ENCODE measurements around the gene ANKRD13A.
"Not testable (repeated sequence)": the region's sequence is repeated elsewhere in the genome, so short reads cannot be mapped to it uniquely, and the experiment has no call there.

ANKRD13A gene

DNA sequence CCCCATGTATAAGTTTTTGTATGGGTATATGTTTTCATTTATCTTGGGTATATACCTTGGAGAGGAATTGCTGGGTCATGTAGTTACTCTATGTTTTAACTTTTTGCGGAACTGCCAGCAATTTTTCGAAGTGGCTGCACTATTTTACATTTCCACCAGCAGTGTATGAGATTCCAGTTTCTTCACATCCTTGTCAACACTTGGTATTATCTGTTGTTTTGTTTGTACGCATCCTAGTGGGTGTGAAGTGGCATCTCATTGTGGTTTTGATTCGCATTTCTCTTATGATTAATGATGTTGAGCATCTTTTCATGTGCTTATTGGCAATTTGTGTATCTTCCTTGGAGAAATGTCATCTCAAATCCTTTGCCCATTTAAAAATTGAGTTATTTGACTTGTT, 6.9 kb downstream of the ANKRD13A start:
- no peak for DNase-seq (ENCODE audit: low read depth in 2 of 3, low spot score in 2 of 3)

DNA sequence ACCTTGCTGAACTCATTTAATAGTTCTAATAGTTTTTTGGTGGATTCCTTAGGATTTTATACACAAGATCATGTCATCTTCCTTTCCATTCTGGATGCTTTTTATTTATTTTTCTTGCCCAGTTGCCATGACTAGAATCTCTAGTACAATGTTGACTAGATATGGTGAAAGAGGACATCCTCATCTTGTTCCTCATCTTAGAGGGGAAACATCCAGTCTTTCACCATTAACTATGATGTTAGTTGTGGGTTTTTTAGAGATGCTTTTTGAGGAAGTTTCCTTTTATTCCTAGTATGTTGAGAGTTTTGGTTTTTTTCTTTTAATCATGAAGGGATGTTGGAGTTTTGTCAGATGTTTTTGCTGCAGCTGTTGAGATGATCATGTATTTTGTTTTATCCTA, 8.7 kb downstream of the ANKRD13A start:
- DNase-seq (ENCODE audit: low read depth in 2 of 3, low spot score in 2 of 3), result no peak

DNA sequence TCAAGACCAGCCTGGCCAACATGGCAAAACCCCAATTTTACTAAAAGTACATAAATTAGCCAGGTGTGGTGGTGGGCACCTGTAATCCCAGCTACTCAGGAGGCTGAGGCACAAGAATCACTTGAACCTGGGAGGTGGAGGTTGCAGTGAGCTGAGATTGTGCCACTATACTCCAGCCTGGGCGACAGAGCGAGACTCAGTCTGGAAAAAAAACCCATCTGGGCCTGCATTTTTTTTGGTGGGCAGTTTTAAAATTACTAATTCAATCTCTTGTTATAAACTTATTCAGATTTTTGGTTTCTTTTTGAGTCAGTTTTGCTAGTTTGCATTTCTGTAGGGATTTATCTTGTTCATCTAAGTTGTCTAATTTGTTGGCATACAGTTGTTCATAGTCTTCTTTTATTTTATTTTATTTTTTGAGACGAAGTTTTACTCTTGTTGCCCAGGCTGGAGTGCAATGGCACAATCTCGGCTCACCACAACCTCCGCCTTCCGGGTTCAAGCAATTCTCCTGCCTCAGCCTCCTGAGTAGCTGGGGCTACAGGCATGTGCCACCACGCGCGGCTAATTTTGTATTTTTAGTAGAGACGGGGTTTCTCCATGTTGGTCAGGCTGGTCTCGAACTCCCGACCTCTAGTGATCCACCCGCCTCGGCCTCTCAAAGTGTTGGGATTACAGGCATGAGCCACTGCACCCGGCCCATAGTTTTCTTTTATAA, 9.6 kb downstream of the ANKRD13A start:
- not testable (repeated sequence) for DNase-seq (ENCODE audit: low read depth in 2 of 3, low spot score in 2 of 3)

DNA sequence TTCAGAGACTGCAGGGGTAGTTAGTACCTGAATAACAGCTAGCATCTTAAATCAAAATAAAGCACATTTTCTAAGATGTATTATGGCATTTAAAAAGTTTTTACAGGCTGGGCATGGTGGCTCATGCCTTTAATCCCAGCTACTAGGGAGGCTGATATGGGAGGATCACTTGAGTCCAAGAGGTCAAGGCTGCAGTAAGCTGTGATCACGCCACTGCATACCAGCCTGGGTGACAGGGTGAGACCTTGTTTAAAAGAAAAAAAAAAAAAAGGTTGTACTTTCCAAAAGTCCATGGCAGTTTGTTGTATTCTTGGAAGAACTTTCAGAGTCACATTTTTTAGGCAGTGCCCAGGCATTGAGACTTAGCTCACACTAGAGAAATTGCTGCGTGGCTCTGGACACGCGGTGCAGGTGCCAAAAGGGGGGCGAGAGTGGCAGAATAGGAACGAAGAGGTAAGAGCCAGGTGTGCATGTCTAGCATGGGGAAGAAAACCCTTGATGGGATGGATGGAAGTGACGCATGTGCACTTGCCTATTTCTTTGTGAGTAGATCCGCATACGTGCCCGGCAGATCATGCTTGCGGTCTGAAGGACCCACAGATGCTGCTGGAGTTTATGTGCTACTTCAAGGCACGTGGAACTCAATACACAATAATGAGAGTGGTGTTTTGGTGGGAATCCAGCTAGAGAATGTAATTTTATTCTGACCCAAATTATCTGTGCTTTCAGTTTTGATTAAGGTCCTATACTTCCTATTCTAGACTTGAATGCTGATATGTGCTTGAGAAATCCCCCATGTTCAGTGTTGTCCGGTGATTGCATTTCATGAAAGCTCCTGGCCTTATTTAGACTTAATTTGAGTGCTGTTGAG, 11.9 kb downstream of the ANKRD13A start:
- no peak for DNase-seq (ENCODE audit: low read depth in 2 of 3, low spot score in 2 of 3)

DNA sequence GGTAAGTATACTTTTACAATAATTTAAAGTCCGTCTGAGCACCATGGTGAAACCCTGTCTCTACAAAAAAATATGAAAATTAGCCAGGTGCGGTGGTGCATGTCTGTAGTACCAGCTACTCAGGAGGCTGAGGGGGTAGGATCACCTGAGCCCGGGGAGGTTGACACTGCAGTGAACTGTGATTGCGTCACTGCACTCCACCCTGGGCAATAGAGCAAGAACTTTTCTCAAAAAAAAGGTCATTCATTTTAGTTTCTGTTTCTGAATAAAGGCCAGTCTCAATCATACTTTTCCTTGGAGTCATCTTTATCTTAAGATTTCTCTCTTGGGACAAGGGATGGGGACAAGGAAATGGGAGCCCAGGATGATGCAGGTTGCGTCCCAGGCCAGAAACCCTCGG, 12.9 kb downstream of the ANKRD13A start:
- no peak for DNase-seq (ENCODE audit: low read depth in 2 of 3, low spot score in 2 of 3)

DNA sequence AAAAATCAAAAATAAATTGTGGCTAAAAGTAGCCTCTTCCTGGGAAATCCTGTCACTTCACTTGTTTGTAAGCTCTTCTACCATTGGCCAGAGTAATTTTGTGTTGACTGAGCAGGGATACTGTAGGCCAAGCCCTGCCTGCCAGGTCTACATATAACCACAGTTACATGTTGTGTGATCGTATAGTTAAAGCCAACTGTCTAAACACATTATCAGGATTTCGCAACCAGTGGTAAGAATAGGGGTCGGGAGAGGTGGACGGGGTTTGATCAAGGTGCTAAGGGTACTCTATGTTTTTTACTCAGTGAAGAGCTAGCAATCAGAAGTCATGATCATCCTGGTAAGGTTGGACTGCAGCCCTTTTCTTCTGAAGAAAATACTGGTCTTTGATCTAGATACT, 13.4 kb downstream of the ANKRD13A start:
- no peak for DNase-seq (ENCODE audit: low read depth in 2 of 3, low spot score in 2 of 3)

DNA sequence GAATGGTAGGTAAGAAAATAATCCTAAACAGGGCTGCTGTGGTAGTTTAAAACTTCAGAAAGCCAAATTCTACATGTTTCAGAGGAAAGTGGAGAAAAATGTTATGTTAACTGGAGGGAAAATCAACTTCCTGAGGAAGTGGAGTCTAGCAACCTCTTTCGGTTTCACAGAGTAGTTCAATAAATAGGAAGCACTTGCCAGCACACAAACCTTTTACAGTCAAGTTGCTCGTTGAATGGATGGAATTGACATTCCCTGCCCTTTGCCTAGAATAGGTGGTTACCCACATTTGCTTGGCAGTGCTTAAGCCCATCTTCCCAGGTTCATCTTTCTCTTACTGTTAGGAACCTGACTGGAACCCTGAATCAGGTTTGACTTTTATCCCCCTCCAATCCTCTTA, 15.9 kb downstream of the ANKRD13A start:
- no peak for DNase-seq (ENCODE audit: low read depth in 2 of 3, low spot score in 2 of 3)

DNA sequence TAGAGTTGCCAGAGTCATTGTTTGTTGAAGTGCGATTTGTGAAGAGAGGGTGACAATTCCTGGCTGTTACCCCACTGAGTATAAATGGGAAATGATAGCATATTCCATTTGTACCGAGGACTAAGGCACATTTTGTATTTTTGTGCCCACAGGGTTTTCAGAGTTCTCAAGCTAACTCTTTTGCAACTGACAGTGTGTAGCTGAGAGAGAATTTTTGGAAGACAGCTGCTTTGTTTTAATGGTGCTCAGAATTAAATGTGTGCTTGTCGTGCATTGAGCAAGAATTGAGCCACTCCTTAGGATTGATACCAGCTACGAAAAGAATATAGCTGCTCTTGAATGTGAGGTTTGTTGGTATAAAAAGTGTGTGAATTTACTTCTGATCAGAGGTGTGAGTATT, 21.7 kb downstream of the ANKRD13A start:
- no peak for DNase-seq (ENCODE audit: low read depth in 2 of 3, low spot score in 2 of 3)

DNA sequence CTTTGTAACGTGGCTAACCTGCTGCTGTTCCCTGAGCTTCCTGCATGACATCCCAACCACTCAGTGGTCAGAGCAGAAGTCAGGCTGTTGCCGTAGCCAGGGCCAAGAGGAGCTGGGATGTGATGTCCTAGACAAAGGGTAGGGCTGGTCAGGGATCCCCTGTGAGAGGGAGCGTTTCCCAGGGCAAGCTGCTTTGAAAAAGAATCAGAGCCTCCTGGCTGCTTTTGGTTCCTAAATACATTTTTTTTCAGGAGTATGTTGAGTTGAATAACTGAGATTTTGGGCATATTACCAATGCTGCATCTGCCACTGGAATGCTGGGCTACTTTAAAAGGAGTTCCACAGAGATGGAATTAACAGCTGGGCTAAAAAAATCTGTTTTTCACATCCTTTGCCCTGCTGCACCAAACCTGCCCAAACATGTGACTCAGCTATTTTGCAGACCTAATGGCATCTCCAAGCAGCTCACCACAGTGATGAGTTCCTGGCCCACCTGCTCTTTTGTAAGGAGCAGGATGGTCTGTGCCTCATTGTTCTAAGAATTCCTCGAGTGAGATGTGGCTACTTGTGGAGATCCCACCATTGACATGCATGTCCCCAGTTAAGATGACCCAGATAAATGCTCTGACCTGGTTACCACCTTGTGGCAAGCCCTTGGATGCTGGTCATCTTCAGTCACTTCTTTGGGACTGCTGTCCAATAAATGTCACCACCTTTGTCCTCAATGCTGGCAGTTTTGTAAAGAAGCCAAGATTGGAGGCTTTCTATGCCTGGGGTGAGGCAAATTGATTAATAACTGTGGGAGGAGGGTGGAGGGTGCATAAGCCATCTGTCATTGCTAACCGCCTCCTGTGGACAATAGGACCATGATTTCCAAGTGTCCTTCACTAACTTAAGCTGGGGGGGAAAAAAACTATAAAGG, 24.1 kb downstream of the ANKRD13A start:
- no peak for DNase-seq (ENCODE audit: low read depth in 2 of 3, low spot score in 2 of 3)

DNA sequence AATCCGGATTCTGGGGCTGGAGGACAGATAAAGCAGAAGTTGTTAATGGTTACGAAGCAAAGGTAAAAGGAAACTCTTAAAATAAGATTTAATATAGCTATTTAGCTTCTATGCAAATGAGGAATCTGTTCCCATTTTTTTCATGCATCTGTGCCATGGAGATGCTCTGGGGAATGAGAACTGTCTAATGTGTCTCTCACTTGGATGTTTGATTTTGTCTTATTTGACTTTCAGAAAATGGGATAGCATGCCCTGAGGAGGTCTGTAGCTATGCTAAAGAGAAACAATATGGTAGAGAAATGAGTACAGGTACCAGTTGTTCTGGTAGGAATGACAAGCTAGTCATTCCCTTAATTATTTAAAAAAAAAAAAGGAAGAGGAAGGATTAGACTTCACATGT, 24.8 kb downstream of the ANKRD13A start:
- no peak for DNase-seq (ENCODE audit: low read depth in 2 of 3, low spot score in 2 of 3)

DNA sequence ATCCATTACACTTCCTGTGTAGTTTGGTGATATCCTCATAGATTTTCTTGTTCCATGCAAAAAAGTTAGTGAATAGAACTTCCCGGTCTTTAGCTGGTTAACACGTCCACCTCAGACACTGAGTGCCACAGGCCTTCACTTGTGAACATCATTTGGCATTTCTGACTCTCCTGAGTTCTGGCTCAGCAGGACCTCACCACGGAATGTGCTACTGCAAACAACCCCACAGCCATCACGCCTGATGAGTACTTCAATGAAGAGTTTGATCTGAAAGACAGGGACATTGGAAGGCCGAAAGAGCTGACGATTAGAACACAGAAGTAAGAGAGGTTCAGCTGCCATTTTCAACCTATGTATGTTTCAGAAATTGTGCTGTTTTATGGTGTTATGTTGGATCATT, 29.1 kb downstream of the ANKRD13A start:
- no peak for DNase-seq (ENCODE audit: low read depth in 2 of 3, low spot score in 2 of 3)

DNA sequence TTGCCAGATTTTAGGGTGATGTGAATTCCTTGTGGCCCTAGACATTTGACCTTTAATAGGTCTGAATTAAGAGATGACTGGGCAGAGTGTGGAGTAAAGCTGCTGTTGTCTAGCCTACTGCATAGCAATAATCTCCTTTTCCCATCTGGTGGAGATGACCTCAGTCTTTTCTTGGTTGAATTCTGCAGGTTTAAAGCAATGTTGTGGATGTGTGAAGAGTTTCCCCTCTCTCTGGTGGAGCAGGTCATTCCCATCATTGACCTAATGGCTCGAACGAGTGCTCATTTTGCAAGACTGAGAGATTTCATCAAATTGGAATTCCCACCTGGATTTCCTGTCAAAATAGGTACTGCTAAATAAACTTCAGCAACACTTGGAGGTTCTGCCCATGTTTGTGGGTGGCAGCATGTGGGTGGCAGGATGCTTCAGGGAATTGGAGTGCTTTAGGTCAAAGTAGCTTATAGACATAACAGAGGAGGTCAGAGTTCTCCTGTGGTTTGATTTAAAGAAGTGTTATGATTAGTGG, 30.1 kb downstream of the ANKRD13A start:
- no peak for DNase-seq (ENCODE audit: low read depth in 2 of 3, low spot score in 2 of 3)

DNA sequence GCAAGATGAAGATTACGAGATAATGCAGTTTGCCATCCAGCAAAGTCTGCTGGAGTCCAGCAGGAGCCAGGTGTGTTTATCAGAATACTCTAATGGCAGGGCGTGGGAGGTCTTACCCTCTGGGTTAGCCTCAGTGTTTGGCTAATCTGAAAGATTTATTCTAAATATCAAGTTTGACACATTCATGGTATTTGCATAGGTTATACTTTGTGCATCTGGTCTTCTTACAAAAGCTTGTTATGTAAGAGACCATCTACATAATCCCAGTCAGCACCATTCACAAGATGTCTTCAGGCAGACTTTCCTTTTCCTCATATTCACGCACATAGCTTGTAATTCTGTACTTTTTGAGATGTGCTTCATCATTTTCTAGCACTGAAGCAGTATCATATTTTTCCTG, 34.7 kb downstream of the ANKRD13A start:
- DNase-seq (ENCODE audit: low read depth in 2 of 3, low spot score in 2 of 3), result no peak

DNA sequence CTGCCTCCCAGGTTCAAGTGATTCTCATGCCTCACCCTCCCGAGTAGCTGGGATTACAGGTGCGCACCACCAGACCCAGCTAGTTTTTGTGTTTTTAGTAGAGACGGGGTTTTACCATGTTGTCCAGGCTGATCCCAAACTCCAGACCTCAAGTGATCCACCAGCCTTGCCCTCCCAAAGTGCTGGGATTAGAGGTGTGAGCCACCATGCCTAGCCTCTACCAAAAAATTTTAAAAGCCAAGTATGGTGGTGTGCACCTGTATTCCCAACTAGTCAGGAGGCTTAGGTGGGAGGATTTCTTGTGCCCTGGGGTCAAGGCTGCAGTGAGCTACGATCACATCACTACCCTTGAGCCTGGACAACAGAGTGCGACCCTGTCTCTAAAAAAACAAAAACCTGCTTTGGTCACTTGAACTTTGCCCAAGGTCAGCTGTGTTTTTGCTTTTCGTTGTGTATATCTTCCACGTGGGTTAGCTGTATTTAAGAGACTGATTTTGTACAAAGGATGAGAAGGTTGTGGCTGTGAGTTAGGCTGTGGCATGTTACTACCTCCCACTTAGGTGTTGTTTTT, 36.4 kb downstream of the ANKRD13A start:
- no peak for DNase-seq (ENCODE audit: low read depth in 2 of 3, low spot score in 2 of 3)

DNA sequence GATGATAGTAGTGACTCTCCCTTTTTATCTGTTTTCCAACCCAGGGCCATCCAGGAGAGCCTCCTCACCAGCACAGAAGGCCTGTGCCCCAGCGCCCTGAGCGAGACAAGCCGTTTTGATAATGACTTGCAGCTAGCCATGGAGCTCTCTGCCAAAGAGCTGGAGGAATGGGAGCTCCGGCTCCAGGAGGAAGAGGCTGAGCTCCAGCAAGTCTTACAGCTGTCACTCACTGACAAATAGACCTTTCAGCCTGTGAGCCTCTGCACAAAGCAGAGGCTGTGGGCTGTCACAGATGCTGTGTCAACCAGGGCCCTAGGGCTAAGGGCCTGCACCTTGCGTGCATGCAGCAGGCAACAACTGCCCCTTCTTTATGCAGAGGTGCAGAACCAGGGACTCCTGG, 38.1 kb downstream of the ANKRD13A start:
- no peak for DNase-seq (ENCODE audit: low read depth in 2 of 3, low spot score in 2 of 3)

DNA sequence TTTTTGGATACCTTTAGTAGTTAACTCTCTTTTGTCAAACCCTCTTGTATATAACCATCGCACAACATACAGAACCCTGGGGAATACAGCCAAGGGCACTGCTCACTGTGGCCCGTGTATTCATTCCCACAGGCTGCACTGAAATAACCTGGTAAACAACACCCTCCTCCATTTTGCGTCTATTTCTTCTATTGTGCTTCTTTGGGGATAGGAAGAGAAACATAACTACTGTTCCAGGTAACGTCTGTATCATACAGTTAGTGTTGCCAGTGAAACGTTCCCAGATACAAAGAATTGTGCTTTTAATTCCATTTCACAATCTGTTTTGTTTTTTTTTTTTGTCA, 39.5 kb downstream of the ANKRD13A start:
- no peak for DNase-seq (ENCODE audit: low read depth in 2 of 3, low spot score in 2 of 3)

DNA sequence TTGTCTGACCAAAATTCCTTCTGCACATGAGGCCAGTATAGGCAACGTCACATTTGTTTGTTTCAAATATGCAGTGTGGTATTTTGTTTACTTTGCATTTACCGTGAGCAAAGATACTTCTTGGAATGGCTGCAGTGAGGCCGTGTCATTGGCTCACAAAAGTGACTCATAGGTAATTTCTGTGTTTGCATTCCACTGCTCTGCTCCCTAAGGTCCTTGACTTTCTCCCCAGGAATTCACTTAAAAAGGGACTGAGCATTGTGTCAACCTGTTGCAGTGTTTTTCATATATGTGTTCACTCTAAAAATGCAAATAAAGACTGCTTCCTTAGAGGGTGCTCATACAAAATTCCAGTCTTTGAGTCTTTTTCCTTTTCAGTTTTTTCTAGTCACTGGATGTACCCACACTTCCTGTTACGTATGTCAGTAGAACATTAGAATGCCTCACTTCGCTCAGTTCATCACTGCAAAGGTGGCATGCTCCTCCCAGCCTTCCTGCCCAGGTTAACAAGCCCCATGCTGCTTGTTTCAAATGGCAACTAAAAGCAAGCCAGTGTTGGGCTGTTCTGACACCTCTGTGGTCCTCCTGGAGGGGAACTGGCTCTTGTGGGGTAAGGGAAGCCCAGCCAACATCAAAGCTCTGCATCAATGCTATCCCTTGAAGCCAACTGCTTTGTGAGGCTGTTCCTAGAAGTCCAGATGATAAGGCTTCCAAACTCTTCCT, 40.0 kb downstream of the ANKRD13A start:
- DNase-seq (ENCODE audit: low read depth in 2 of 3, low spot score in 2 of 3), result no peak

DNA sequence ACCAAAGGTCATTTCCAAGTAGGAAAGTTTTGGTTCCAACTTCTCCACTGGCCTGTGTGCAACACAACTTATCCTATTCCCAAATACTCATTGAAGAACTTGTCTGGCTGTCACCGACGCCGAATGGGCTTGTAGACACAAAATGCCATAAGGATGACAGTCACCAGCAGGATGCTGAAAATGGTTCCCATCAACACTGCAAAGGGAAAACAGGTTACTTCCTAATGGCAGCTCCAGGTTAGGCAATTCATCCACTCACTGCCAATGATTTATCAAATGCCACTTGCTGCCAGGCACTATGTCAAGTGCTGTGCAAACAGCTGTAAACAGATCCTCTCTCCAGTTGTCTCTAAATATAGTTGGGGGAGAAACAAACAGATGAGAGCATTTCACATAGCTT, 43.0 kb downstream of the ANKRD13A start:
- no peak for DNase-seq (ENCODE audit: low read depth in 2 of 3, low spot score in 2 of 3)

DNA sequence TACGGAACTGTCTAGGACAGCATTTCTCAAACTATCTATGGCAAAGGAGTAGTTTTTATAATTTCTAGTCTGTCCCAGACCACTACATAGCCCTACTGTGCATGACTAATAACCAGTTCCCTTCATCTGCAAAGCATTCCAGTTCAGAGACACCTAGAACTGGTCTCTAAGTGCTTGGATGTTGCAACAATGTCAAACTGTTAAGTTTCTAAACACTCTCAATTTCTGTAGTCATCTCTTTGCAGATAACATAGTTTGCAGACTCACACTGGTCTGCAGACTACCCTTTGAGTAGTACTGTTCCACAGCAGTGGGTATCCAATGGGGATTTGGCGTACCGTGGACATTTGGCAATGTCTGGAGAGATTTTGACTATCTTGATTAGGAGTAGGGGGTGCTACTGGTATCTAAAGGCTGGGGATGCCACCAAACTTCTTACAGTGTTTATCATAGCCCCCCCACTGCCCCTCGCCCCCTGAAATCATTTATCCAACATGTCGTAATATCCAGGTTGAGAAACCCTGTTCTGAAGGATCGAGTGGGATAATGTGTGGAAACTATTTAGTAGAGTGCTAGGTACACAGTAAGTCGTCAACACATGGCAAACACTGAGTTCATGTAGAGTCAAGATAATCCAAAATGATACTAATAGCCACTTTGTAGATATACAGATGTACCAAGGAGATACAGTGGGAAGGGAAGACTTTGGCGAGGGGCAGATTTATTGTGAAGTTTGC, 47.4 kb downstream of the ANKRD13A start:
- no peak for DNase-seq (ENCODE audit: low read depth in 2 of 3, low spot score in 2 of 3)

Data from activated CD8-positive, alpha-beta memory T cell treated with anti-CD3 and anti-CD28 coated beads for 48 hours (primary cell).